HG02943 (cell line): Measurements from ENCODE around the gene MEIS3.
"Not testable (repeated sequence)": the region's sequence is repeated elsewhere in the genome, so short reads cannot be mapped to it uniquely, and the experiment has no call there.

ENCODE experiments used
- ATAC-seq: cut with Tn5 transposase; IDR thresholded peaks from one replicate; pipeline ENCODE4 v1.9.1; 2021; ENCODE audit warnings: mild to moderate bottlenecking, low read depth, moderate library complexity; ENCODE audit not compliant: unreplicated experiment

MEIS3 gene

DNA sequence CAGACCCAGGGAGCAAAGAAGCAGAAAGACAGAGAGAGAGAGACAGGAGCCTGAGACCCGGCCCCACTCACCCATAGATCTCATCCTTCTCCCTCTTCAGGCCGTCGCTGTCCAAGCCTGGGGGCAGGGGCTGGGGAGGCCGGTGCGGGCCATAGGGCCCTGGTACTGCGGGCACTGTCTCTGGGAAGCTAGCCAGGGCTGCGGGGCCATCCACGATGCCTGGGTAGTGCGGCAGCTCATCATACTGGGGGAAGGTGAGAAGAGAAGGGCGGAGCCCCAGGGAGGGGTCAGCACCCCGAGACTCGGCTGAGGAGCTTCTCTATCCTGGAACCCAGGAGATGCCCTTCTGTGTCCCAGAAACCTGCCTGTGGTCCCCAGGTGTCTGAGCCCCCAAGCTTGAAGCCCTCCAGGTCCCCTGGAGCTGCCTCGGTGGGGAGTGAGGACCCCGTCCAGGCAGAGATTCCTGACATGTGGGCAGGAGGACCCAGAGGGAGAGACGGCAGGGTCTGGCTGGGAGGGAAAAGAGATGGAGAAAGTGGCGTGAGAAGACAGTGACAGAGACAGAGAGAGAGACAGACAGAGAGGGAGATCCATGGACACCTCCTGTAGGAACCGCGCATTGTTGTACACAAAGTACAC lies 2.1 kb downstream of the MEIS3 start:
- no peak for ATAC-seq

DNA sequence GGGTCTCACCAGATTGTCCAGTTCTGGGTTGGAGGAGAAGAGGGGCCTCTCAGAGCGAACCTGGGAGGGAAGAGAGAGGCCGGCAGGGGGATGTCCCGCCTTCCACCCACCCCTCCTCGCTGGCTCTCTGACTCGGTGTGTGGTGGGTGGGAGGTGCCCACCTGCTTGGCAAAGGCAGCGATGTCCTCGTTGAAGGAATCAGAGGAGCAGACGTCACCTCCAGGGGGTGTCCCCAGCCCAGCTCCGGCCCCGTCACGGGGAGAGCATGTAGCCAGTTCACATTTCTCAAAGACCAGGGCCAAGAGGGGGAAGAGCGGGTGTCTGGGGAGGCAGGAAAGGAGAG lies 2.7 kb downstream of the MEIS3 start:
- ATAC-seq = no peak

GRCh38 chr19:47415953-47416642 lies 3.2 kb downstream of the MEIS3 start:
- no peak for ATAC-seq

DNA sequence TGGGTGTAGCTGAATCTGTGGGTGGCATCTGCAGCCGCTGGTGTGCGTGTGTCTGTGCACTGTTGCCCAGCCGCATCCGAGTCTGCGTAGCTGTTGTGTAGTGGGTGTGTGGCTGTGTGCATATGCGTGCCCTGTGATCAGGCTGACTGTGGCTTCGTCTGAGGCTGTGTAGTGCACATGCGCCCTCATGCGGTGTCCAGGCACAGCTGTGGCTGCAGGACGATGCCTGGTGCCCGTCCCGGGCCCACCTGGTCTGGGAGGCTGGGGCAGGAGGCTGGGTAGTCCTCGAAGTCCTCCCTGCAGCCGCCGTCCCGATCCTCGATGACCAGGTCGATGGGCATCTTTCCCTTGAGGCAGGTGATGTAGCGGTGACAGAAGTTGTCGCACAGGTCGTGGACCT lies 4.9 kb downstream of the MEIS3 start:
- no peak for ATAC-seq

DNA sequence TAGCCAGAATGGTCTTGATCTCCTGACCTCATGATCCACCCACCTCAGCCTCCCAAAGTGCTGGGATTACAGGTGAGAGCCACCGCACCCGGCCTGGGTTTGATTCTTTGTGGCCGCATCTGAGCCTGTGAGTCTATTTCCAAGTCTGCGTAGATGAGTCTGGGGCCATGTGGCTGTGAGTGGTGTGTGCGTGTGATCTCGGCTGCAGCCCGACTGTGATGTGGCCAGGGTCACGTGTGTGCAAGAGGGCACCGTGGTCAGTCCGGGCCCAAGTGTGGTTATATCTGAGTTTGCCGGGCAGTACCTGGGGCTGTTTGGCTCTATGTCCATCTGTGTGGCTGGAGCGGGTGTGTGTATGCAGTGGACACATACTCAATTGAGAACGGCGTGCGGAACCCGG lies 5.4 kb downstream of the MEIS3 start:
- no peak for ATAC-seq

- ATAC-seq = not testable (repeated sequence)
Observed at GRCh38 chr19:47411696-47412095, 7.6 kb downstream of the MEIS3 start.

DNA sequence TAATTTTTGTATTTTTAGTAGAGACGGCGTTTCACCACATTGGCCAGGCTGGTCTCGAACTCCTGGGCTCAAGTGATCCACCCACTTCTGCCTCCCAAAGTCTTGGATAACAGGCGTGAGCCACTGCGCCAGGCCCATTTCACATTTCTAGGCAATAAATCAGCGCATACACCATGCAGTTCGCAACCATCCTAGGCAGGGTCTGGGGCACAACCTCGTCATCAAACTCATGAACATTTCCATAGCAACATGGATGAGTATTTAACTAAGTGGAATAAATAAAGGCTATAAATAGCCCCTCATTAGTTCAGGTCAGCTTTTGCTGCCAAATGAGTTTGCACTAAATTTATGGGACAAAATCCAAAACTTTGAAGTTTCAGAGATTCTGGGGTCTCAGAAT lies 8.2 kb downstream of the MEIS3 start:
- no peak for ATAC-seq

GRCh38 chr19:47408156-47408938 lies 11.0 kb downstream of the MEIS3 start:
- no peak for ATAC-seq

- ATAC-seq = no peak
Observed at GRCh38 chr19:47407417-47407774, 11.9 kb downstream of the MEIS3 start.

DNA sequence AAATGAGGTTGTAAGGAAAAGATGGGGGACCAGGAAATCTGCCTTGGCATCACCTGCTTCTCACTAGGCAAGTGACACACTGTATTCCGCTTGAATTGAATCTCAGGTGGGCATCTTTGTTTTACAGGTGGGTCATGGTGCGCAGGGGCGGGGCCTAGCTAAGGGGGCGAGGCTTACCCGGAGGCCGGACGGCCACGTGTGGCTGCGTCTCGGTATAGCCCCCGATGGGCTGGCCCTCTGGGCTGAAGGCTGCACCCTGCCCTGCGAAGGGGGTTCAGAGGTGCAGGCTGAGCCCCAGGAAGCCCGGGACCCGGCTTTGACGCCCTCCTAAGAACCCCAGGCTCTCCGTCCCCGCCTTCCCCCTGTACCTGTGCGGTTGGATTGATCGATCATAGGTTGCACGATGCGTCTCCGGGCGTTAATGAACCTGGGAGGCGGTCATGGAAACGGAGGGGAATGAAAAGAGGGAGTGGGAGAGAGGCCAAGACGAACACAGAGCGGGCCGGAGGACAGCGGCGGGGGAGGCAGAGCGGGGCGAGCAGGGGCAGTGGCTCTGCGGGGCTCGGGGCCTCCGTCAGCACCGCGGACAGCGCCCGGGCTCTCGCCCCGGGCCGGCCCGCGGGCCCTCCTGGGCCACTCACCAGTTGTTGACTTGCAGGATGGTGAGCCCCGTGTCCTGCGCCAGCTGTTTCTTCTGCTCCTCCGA lies 12.5 kb downstream of the MEIS3 start:
- no peak for ATAC-seq

GRCh38 chr19:47405854-47406417 lies 13.4 kb downstream of the MEIS3 start:
- ATAC-seq = no peak

- ATAC-seq = no peak
Observed at GRCh38 chr19:47405197-47405550, 14.2 kb downstream of the MEIS3 start.

DNA sequence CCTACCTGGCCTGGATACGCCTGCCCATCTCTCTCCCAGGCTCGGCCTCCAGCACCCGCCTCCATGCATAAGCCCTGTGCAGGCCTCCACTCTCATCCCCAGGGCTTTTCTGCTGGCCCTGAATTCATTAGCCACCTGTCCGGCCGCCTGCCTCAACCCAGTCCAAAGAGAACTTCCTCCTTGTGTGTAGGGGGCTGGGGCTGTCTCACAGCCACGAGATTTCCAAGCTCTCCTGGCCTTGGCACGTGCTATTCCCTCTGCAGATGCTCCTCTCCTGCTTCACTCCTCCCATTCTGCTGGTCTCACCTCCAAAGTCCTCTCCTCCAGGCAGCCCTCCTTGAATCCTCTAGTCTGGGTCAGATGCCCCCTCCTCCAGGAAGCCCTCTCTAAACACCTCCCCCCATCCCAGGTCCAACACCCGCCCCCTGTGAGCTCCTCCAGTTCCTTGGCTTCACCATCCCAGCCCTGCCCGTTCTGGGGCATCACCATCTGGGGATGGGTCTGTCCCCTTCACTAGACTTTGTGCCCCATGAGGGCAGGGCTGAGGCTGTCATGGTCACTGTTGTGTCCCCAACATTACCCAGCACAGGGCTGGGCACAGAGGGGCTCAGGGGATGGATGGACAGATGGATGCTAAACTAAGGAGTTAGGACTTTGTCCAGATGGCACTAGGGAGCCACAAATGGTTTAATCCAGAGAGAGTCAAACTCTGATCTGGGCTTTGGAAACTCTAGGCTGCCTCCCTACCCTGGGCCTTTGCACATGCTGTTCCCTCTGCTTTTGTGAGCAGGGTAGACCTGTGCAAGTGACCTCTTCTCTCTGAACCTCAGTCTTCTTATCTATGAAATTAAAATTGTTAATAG lies 14.8 kb downstream of the MEIS3 start:
- no peak for ATAC-seq

DNA sequence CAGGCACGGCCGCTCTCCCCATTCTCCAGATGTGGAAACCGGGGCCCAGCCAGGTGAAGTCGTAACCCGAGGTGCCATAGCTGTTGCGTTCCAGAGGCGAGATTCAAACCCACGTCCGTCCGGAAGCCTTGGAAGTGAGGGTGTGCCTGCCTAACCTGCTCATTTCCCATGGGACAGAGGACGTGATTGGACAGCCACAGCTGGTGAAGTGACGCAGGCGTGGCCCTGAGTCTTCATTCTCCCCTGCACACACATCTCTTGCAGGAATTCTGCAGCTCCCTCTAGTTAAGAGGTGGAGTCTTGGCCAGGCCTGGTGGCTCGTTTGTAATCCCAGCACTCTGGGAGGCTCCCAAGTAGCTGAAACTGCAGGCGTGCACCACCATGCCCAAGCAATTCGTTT lies 16.8 kb downstream of the MEIS3 start:
- no peak for ATAC-seq

- ATAC-seq = no peak
Observed at GRCh38 chr19:47398707-47399597, 20.4 kb downstream of the MEIS3 start.

- no peak for ATAC-seq
Observed at GRCh38 chr19:47391510-47392223, 27.7 kb downstream of the MEIS3 start.

DNA sequence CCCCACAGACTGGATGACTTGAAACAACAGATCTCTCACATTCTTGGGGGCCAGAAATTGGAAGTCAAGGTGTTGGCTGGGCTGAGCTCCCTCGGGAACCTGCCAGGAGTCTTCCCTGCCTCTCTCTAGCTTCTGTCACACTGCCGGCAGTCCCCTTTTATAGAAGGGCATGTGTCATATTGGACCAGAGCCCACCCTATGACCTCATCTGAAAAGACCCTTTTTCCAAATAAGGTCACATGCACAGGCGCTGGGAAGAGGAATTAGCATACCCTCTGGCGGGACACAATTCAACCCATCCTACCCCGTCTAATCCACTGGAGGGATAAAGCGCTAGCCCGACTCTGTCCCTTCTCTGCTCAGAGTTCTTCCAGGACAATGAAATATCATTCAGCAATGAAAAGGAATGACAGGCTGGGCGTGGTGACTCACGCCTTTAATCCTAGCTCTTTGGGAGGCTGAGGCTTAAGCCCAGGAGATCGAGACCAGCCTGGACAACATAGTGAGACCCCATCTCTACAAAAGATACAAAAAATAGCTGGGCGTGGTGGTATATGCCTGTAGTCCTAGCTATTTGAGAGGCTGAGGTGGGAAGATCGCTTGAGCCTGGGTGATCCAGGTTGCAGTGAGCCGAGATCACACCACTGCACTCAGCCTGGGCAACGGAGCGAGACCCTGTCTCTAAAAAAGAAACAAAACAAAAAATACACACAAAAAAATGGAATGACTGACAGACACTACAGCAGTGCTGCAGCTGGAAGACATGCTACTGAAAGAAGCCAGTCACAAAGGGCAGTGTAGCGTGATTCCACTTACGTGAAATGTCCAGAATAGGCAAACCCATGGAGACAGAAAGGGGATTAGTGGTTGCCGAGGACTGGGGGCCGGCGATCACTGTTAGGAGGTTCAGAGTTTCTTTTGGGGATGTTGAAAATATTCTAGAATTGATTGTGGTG lies 28.5 kb downstream of the MEIS3 start:
- ATAC-seq = no peak
